ENCODE data around the gene AMBP.
A peak's percentile ranks its signal among the peaks of the same experiment; 100 is the strongest.

Gene AMBP

GRCh38 chr9:114025196-114025753 is 52.8 kb downstream of the AMBP start:
- no peak for DNase-seq
- Histone ChIP-seq H2AFZ (ENCODE audit: low read depth, low read length) (no peak overlapping the region), H3K18ac (ENCODE audit: low read depth in 1 of 2, low read length in 2 of 2) (no peak overlapping the region), H2BK15ac (ENCODE audit: low read depth, poor library complexity, severe bottlenecking) (no peak overlapping the region), H2BK12ac (ENCODE audit: low read length in 2 of 2) (no peak overlapping the region), H2BK120ac (ENCODE audit: low read depth, low read length) (no peak overlapping the region), H3K4me1 (ENCODE audit: control insufficient read depth, insufficient read depth, low read depth, low read length) (no peaks in the 10 kb centered on the region), H2BK5ac (ENCODE audit: low read depth, low read length, poor library complexity, severe bottlenecking) (no peak overlapping the region), H3K79me1 (replicated peaks; ENCODE audit: low read length, poor library complexity, severe bottlenecking) (peaks cover 14% of the 10 kb centered on the region), H3K36me3 (ENCODE audit: control insufficient read depth in 1 of 2, insufficient read depth in 2 of 2, low read depth in 1 of 2, low read length in 2 of 2) (peaks cover 52 to 98% of the 10 kb centered on the region in 2 experiments), H3K4me3 (ENCODE audit: insufficient read depth in 1 of 2, low read depth in 1 of 2, low read length in 2 of 2) (no peak overlapping the region), H2AK5ac (ENCODE audit: low read length, severe bottlenecking) (no peak overlapping the region), H3K23ac (ENCODE audit: low read length in 2 of 2) (no peak overlapping the region), H3K27me3 (ENCODE audit: control insufficient read depth in 1 of 2, insufficient read depth in 1 of 2, low read length in 2 of 2) (no peaks in the 10 kb centered on the region), H3K14ac (ENCODE audit: low read length in 2 of 2) (no peak overlapping the region), H3K9me3 (ENCODE audit: control insufficient read depth, low read length) (peaks cover 41% of the 10 kb centered on the region), H4K8ac (ENCODE audit: low read length) (no peak overlapping the region), H4K91ac (ENCODE audit: low read length) (no peak overlapping the region), H3K9ac (ENCODE audit: low read length) (no peak overlapping the region), H3K4me2 (ENCODE audit: low read length, poor library complexity, severe bottlenecking) (no peak overlapping the region), H3K27ac (ENCODE audit: low read length, poor library complexity, severe bottlenecking) (no peak overlapping the region), H3K4ac (ENCODE audit: low read depth in 1 of 2, low read length in 2 of 2) (no peak overlapping the region)
- WGBS: 89% methylated on average over 3 of the region's 3 CpGs

- WGBS: no CpG with 5 or more reads among the region's 1 CpG
- no peaks in the 10 kb centered on the region for H3K4me1 ChIP-seq (ENCODE audit: control insufficient read depth, insufficient read depth, low read depth, low read length)
- DNase-seq: no peak
These were observed 54.1 kb downstream of the AMBP start for GRCh38 chr9:114023961-114024360.

DNA sequence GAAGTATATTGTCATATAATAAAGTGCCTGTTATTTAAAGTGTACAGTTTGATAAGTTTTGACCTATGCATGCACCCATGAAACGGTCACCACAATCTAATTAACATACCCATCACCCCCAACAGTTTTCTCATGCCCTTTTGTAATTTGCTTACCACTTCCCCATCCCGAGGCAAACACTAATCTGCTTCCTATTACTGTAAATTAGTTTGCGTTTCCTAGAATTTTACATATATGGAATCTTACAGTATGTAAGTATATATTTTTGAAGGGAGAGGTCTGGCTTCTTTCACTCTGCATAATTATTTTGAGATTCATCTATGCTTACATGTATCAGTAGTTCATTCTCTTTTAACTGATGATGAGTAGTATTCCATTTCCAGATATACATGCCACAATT is 56.5 kb downstream of the AMBP start:
- no peak for DNase-seq
- Histone ChIP-seq H3K4me1 (ENCODE audit: control insufficient read depth, insufficient read depth, low read depth, low read length) (no peaks in the 10 kb centered on the region), H4K8ac (ENCODE audit: low read length) (no peak overlapping the region), H3K27ac (ENCODE audit: low read length, poor library complexity, severe bottlenecking) (no peak overlapping the region), H3K79me1 (replicated peaks; ENCODE audit: low read length, poor library complexity, severe bottlenecking) (peaks cover 15% of the 10 kb centered on the region), H3K4me3 (ENCODE audit: insufficient read depth in 1 of 2, low read depth in 1 of 2, low read length in 2 of 2) (peak overlapping the region in 1 of 2 experiments; percentile 12), H3K14ac (ENCODE audit: low read length in 2 of 2) (no peak overlapping the region), H3K23ac (ENCODE audit: low read length in 2 of 2) (no peak overlapping the region), H4K91ac (ENCODE audit: low read length) (no peak overlapping the region), H2BK5ac (ENCODE audit: low read depth, low read length, poor library complexity, severe bottlenecking) (no peak overlapping the region), H2BK15ac (ENCODE audit: low read depth, poor library complexity, severe bottlenecking) (no peak overlapping the region), H2BK12ac (ENCODE audit: low read length in 2 of 2) (no peak overlapping the region), H2AK5ac (ENCODE audit: low read length, severe bottlenecking) (no peak overlapping the region), H3K9ac (ENCODE audit: low read length) (no peak overlapping the region), H2AFZ (ENCODE audit: low read depth, low read length) (no peak overlapping the region), H3K27me3 (ENCODE audit: control insufficient read depth in 1 of 2, insufficient read depth in 1 of 2, low read length in 2 of 2) (no peaks in the 10 kb centered on the region), H3K36me3 (ENCODE audit: control insufficient read depth in 1 of 2, insufficient read depth in 2 of 2, low read depth in 1 of 2, low read length in 2 of 2) (peaks cover 40 to 100% of the 10 kb centered on the region in 2 experiments), H3K4me2 (ENCODE audit: low read length, poor library complexity, severe bottlenecking) (no peak overlapping the region), H3K18ac (ENCODE audit: low read depth in 1 of 2, low read length in 2 of 2) (no peak overlapping the region), H2BK120ac (ENCODE audit: low read depth, low read length) (no peak overlapping the region), H3K9me3 (ENCODE audit: control insufficient read depth, low read length) (peaks cover 53% of the 10 kb centered on the region), H3K4ac (ENCODE audit: low read depth in 1 of 2, low read length in 2 of 2) (no peak overlapping the region)
- WGBS: 80% methylated on average over 1 of the region's 3 CpGs

More at GRCh38 chr9:114023961-114024360, 54.1 kb downstream of the AMBP start:
- Histone ChIP-seq H3K18ac (ENCODE audit: low read depth in 1 of 2, low read length in 2 of 2) (no peak overlapping the region), H3K4me3 (ENCODE audit: insufficient read depth in 1 of 2, low read depth in 1 of 2, low read length in 2 of 2) (no peak overlapping the region), H3K27ac (ENCODE audit: low read length, poor library complexity, severe bottlenecking) (no peak overlapping the region), H4K91ac (ENCODE audit: low read length) (no peak overlapping the region), H2BK5ac (ENCODE audit: low read depth, low read length, poor library complexity, severe bottlenecking) (no peak overlapping the region), H4K8ac (ENCODE audit: low read length) (no peak overlapping the region), H3K14ac (ENCODE audit: low read length in 2 of 2) (no peak overlapping the region), H3K23ac (ENCODE audit: low read length in 2 of 2) (no peak overlapping the region), H3K27me3 (ENCODE audit: control insufficient read depth in 1 of 2, insufficient read depth in 1 of 2, low read length in 2 of 2) (no peaks in the 10 kb centered on the region), H3K36me3 (ENCODE audit: control insufficient read depth in 1 of 2, insufficient read depth in 2 of 2, low read depth in 1 of 2, low read length in 2 of 2) (peaks cover 41 to 98% of the 10 kb centered on the region in 2 experiments), H3K9ac (ENCODE audit: low read length) (no peak overlapping the region), H3K79me1 (replicated peaks; ENCODE audit: low read length, poor library complexity, severe bottlenecking) (peaks cover 14% of the 10 kb centered on the region), H2AK5ac (ENCODE audit: low read length, severe bottlenecking) (no peak overlapping the region), H2BK15ac (ENCODE audit: low read depth, poor library complexity, severe bottlenecking) (no peak overlapping the region), H3K4ac (ENCODE audit: low read depth in 1 of 2, low read length in 2 of 2) (no peak overlapping the region), H2BK120ac (ENCODE audit: low read depth, low read length) (no peak overlapping the region), H3K9me3 (ENCODE audit: control insufficient read depth, low read length) (peaks cover 53% of the 10 kb centered on the region), H2BK12ac (ENCODE audit: low read length in 2 of 2) (no peak overlapping the region), H3K4me2 (ENCODE audit: low read length, poor library complexity, severe bottlenecking) (no peak overlapping the region), H2AFZ (ENCODE audit: low read depth, low read length) (no peak overlapping the region)

GRCh38 chr9:114017741-114018715 is 60.1 kb downstream of the AMBP start:
- H3K27ac ChIP-seq (ENCODE audit: low read length, poor library complexity, severe bottlenecking): no peak overlapping the region
- H3K36me3 ChIP-seq (ENCODE audit: control insufficient read depth in 1 of 2, insufficient read depth in 2 of 2, low read depth in 1 of 2, low read length in 2 of 2): peaks cover 31 to 86% of the 10 kb centered on the region in 2 experiments
- H3K4me2 ChIP-seq (ENCODE audit: low read length, poor library complexity, severe bottlenecking): no peak overlapping the region
- H2BK15ac ChIP-seq (ENCODE audit: low read depth, poor library complexity, severe bottlenecking): no peak overlapping the region
- H2BK120ac ChIP-seq (ENCODE audit: low read depth, low read length): no peak overlapping the region
- no peak for DNase-seq
- no peak overlapping the region for H3K4ac ChIP-seq (ENCODE audit: low read depth in 1 of 2, low read length in 2 of 2)
- no peak overlapping the region for H3K4me3 ChIP-seq (ENCODE audit: insufficient read depth in 1 of 2, low read depth in 1 of 2, low read length in 2 of 2)
- peaks cover 13% of the 10 kb centered on the region for H3K79me1 ChIP-seq (replicated peaks; ENCODE audit: low read length, poor library complexity, severe bottlenecking)
- 91% methylated on average over 6 of the region's 6 CpGs for WGBS
- H2AK5ac ChIP-seq (ENCODE audit: low read length, severe bottlenecking): no peak overlapping the region
- H4K8ac ChIP-seq (ENCODE audit: low read length): peak overlapping the region; percentile 32
- no peak overlapping the region for H2BK5ac ChIP-seq (ENCODE audit: low read depth, low read length, poor library complexity, severe bottlenecking)
- no peak overlapping the region for H3K14ac ChIP-seq (ENCODE audit: low read length in 2 of 2)
- H3K9ac ChIP-seq (ENCODE audit: low read length): no peak overlapping the region
- H3K23ac ChIP-seq (ENCODE audit: low read length in 2 of 2): no peak overlapping the region
- no peak overlapping the region for H4K91ac ChIP-seq (ENCODE audit: low read length)
- H3K27me3 ChIP-seq (ENCODE audit: control insufficient read depth in 1 of 2, insufficient read depth in 1 of 2, low read length in 2 of 2): no peaks in the 10 kb centered on the region
- H3K9me3 ChIP-seq (ENCODE audit: control insufficient read depth, low read length): peaks cover 37% of the 10 kb centered on the region
- no peaks in the 10 kb centered on the region for H3K4me1 ChIP-seq (ENCODE audit: control insufficient read depth, insufficient read depth, low read depth, low read length)
- no peak overlapping the region for H2AFZ ChIP-seq (ENCODE audit: low read depth, low read length)
- H2BK12ac ChIP-seq (ENCODE audit: low read length in 2 of 2): no peak overlapping the region
- no peak overlapping the region for H3K18ac ChIP-seq (ENCODE audit: low read depth in 1 of 2, low read length in 2 of 2)
